GM21737 (cell line): ENCODE measurements around the gene TCAP.

Source experiments
- ATAC-seq: cut with Tn5 transposase; IDR thresholded peaks from one replicate; pipeline ENCODE4 v1.9.1; 2021; ENCODE audit warnings: mild to moderate bottlenecking, moderate library complexity; ENCODE audit not compliant: unreplicated experiment

The TCAP gene

GRCh38 chr17:39666231-39666600 lies 1.1 kb downstream of the TCAP start:
- ATAC-seq, result no peak

DNA sequence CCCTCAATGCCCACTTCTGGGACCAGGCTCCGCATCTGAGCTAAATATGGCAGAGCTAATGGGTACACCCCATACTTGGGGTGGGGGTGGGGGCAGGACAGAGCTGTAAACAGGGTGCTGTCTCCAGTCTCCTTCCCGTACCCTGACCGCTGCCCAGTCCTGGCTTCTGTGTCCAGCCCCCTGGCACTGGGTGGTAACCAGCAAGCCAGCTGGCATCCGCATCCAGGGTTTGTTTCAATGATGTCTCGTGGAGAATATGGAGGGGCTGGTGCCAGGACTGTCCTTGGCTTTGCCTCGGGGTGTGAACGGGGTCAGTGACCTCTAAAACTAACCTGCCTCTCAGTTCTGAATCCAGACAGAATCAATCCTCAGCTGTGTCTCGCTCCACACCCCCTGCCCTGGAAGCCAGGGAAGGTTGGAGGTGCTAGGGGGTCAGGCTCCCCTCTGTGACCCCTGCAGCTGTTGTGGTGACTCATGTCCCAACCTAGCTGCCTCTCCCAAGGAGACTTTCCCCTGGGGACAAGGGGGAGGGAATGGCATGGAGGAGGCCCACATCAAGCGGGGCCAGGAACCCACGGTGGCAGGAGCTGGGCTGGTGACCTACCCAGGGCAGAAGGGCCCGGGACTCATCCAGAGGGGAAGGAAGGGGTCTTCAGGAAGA lies 1.6 kb downstream of the TCAP start:
- ATAC-seq, result no peak

GRCh38 chr17:39667262-39667944 lies 2.3 kb downstream of the TCAP start:
- ATAC-seq, result no peak

DNA sequence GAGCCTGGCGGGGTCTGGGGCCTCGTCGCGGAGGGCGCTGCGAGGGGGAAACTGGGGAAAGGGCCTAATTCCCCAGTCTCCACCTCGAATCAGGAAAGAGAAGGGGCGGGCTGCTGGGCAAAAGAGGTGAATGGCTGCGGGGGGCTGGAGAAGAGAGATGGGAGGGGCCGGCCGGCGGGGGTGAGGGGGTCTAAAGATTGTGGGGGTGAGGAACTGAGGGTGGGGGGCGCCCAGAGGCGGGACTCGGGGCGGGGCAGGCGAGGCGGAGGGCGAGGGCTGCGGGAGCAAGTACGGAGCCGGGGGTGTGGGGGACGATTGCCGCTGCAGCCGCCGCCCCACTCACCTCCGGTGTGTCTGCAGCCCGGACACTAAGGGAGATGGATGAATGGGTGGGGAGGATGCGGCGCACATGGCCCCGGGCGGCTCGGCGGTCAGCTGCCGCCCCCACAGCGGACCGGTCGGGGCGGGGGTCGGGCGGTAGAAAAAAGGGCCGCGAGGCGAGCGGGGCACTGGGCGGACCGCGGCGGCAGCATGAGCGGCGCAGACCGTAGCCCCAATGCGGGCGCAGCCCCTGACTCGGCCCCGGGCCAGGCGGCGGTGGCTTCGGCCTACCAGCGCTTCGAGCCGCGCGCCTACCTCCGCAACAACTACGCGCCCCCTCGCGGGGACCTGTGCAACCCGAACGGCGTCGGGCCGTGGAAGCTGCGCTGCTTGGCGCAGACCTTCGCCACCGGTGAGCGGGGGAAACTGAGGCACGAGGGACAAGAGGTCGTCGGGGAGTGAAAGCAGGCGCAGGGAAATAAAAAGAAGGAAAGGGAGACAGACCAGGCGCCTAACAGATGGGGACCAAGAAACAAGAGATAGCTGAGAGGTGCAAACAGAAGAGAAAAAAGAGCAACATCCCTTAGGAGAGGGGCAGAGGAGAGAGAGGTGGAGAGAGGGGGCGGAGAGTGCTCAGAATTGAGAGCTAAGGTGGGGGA lies 3.1 kb downstream of the TCAP start, which contains the start of gene PNMT:
Gene PNMT, plus strand, starts transcription at position 509 of the 980 bp plus-strand sequence. Its CDS starts 23 bp downstream, at position 532.
- no peak for ATAC-seq

- no peak for ATAC-seq
Measured at GRCh38 chr17:39669897-39670735, 5.0 kb downstream of the TCAP start.

DNA sequence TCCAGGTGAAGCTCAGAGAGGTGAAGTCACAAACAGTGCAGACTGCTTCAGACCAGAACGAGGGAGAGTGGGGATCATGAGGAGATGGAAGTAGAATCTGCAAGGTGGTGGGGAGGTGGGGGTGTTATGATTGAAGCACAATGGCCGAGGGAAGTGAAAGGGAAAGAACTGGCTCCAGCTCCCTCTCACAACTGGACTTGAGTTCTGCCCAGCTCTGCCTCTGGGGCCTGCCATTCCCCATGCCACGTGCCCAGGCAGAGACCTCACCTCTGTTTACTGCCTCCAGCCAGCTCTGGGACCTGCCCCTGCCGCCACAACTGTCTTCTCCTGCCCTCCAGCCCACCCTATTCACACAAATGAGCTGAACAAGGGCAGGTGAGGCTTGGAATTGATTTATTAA lies 5.6 kb downstream of the TCAP start:
- no peak for ATAC-seq

GRCh38 chr17:39671651-39672521 lies 6.7 kb downstream of the TCAP start:
- ATAC-seq, result no peak

DNA sequence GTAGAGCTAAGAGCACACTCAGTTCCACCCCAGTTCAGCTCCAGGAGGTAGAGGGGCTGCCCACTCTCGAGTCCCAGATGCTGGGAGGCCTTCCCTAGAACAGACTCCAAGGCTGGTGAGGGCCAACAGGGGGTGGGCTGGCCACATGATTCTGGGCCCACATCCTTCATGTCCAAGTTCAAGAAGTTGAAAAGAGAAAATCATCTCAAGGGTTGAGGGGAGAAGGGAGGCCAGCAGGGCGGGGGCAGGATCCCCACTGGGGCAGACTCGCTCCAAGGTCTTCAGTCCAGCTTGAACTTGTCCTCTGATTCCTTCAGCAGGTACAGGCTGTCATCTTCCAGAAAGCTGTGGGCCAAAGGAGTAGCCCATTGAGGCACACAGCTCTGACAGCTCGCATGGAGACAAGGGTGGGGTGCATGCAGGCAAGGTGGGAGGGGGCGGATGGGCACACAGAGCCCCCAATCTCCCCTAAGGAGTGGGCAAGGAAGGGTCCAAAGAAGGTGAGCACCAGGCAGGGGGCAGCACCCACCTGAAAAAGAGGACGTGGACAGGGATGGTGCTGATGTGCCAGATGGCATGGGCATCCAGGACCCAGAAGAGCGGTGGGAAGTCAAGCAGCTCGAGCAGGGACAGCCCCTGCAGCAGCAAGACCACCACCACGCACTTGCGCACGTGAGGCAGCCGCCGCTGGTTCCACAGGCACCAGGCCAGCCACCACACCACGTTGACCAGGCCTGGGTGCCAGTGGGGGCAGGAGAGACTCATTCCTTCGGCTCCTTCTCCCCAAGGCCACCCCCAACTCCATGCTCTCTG lies 7.6 kb downstream of the TCAP start:
- ATAC-seq, result no peak

GRCh38 chr17:39673335-39674081 lies 8.4 kb downstream of the TCAP start:
- ATAC-seq, result no peak

- ATAC-seq, result no peak
Measured at GRCh38 chr17:39674179-39674578, 9.0 kb downstream of the TCAP start.

DNA sequence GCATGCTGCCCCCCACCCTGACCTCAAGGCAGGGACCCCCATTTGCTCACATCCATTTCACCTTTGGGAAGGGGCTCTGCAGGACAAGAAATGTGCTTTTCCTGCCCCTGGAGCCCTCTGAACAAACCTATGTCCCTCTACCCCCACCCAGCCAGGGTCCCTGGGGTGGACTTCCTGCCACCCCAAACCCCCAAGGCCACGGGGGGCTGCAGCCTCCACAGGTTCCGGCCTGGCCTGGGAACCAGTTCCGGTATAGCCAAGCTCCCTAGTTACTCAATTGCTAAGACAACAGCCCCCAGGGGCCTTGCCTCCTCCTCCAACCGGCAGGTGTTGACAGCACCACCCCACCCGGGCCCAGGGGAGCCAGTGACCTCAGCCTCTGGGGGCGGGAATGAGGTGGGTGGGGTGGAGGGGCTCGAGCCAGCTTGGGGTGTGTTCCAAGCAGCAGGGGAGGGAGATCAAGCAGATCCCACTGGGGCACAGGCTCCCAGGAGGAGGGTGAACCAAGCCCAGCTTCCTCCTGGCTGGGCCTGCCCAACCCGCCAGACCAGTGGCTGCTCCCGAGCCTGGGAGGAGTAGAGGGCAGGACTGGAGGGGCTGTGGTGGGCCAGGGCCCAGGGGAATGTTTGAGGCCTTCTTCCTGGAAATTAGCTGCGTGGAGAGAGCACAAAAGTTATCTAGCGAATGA lies 9.7 kb downstream of the TCAP start:
- ATAC-seq, result no peak

- ATAC-seq, result no peak
Measured at GRCh38 chr17:39675390-39676082, 10.4 kb downstream of the TCAP start.

- no peak for ATAC-seq
Measured at GRCh38 chr17:39676198-39676819, 11.2 kb downstream of the TCAP start.

- ATAC-seq, result no peak
Measured at GRCh38 chr17:39677072-39677471, 11.9 kb downstream of the TCAP start.

- no peak for ATAC-seq
Measured at GRCh38 chr17:39677542-39678339, 12.6 kb downstream of the TCAP start.
